MM.1S (cell line): Measurements from ENCODE around the gene FASTK.

Source experiments
- EZH2phosphoT487 ChIP-seq: fragments of 300-600 bp; sonication (generic); IDR thresholded peaks from 2 replicates; pipeline ENCODE4 v1.6.1; 2018; ENCODE audit warnings: antibody characterized with exemption, low read length
- TF ChIP-seq, protein P1 (sequence below): fragments of 300-600 bp; sonication (generic); IDR thresholded peaks from 2 replicates; pipeline ENCODE4 v1.5.1; 2016; ENCODE audit warnings: antibody characterized with exemption, low read length, mixed read lengths

DNA sequence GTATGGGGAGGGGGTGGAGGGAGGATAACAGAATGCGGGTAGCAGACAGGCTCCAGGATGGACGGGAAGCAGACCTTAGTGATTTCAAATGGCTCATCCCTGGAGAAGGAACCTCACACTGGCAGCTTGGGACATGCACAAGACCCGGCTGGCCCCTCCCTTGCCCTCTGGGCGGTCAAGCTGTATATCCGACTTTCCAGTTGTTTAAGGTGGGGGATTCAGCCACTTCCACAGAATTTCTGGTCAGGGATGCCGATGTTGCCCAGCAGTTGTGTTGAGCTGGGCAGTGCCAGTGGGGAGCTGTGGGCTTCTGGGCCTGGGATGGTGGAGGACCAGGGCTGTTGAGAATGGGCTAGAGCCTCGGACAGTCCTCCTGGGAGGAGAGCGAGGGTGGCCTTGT lies 48.1 kb upstream of the FASTK start:
- TF ChIP-seq EZH2phosphoT487 = no peak
- TF ChIP-seq, protein P1, sequence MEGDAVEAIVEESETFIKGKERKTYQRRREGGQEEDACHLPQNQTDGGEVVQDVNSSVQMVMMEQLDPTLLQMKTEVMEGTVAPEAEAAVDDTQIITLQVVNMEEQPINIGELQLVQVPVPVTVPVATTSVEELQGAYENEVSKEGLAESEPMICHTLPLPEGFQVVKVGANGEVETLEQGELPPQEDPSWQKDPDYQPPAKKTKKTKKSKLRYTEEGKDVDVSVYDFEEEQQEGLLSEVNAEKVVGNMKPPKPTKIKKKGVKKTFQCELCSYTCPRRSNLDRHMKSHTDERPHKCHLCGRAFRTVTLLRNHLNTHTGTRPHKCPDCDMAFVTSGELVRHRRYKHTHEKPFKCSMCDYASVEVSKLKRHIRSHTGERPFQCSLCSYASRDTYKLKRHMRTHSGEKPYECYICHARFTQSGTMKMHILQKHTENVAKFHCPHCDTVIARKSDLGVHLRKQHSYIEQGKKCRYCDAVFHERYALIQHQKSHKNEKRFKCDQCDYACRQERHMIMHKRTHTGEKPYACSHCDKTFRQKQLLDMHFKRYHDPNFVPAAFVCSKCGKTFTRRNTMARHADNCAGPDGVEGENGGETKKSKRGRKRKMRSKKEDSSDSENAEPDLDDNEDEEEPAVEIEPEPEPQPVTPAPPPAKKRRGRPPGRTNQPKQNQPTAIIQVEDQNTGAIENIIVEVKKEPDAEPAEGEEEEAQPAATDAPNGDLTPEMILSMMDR = no peak
